HG03354 (cell line): ENCODE data around the gene SREBF1.

Experiments used
- ATAC-seq: cut with Tn5 transposase; IDR thresholded peaks from one replicate; pipeline ENCODE4 v1.9.1; 2021; ENCODE audit warnings: mild to moderate bottlenecking; ENCODE audit not compliant: unreplicated experiment, poor library complexity, severe bottlenecking

SREBF1 gene

GRCh38 chr17:17836818-17837379 is at the start of gene SREBF1:
Gene SREBF1, minus strand, starts transcription at chr17:17836986. Its CDS starts 169 bp downstream, at chr17:17836817.
- peak; percentile 33 for ATAC-seq

DNA sequence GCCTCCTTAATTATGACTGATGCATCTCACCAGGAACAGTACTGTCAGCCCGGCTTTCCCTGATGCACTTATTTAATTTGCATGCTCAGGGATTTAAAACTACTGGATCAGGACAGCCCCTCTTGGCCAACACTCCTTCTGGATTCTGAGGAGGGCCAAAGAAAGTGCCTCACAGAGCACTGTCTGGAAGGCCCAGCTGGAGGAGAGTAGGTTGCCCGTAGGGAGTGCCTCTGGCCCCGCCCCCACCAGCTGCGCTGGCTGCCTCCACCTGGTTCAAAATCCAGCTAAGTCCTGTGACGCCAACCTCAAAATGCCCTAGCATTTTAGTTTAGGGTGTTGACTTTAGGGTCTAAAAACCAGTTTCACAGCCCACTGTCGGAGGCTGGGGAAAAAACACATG is 49.4 kb upstream of the SREBF1 start:
- ATAC-seq, result no peak

DNA sequence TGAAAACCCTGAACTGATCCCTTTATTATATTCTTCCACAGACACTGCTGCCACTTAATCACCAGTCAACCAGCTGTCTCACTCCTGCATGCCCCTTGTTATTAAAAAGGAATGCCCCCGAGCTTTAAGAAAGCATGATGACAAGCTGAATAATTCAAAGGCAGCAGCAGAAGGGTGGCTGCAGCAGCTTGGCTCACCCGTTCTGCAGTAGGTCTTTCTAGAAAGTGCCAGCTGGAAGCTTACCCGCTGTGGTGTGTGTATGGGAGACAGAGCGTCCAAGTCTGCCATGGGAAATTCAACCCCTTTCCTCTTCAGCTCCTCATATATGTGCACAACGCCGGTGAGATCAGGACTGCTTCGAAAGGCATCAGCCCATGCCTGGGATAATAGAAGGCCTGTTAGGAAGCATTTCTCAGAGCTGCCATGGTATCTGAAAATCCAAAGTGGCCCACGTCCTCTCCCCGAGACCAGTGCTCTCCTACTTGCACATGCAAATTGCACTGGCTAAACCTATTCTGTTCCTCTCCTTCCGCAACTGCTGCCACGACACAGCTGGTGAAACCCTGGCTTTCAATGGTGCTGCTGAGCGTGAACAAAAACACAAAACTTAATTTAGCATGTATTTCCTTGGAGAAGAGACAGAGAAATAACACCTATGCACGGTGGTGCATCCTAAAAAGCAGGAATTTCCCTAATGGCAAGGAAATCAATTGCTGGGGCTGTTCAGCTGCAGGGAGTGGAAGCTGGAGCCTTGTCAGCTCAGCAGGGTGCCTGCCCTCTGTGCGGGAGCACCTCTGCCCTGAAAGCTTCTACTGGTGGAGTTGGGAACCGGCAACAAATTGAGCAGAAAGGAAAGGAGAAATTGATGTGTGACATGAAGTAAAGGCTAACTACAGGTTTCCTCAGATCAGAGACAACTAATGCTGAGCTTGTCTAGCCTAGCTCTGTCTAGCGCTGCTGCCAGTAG is 47.9 kb upstream of the SREBF1 start:
- no peak for ATAC-seq

DNA sequence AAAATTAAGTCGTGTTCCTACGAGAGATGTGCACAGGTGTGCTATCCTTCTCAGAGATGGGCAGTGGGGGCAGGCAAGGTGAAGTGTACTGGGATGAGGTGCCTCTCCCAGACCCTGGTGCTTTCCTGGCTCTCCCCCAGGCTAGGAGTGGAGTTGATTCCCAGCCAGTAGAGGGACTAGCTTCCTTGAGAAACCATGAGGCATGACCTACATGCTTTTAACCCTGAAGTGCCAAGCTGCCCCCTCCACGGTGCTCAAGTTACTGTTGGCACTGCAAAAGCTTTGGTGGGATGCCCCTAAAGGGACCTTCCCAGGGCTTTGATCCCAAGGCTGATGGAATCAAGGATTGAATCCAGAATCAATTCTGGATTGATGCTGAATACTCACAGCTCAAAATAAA is 47.0 kb upstream of the SREBF1 start:
- ATAC-seq, result no peak

GRCh38 chr17:17882082-17882581 is 45.3 kb upstream of the SREBF1 start:
- no peak for ATAC-seq

GRCh38 chr17:17880577-17881196 is 43.9 kb upstream of the SREBF1 start:
- no peak for ATAC-seq

DNA sequence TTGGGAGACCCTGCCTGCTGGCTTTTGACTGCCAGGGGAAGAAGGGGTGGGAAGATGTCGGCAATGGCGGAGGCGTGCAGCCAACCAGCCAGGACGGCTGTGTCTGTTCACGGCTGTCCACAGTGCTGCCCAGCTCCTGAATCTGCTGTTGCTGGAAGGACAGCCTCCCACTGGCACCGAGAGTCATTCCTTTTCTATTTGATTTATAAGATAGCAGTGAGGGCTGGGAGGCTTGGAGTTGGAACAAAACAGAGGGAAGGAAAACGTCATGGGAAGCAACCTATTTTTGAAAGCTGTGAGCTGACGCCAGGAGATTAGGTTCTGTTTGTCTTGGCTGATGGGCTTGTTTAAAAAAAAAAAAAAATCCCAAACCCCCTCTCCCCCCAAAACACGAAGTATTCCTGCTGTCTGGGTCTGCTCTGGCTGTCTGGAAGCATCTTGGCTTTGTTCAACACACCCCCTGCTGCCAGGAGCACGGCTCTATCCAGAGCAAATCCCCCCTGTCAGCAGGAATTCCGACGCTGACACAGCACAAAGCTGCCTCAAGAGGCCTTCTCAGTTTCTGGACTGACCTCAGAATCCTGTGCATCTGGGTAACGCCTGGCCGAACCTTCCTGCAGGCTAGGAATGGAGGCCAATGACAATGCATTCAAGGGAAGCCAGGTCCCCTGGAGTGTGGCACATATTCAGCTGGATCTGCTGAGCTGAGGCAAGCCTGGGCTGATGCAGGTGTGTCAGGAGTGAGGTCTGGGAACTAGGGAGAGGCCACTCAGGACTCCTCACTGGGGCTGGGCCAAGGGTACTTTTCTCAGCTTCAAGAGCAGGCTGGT is 41.0 kb upstream of the SREBF1 start:
- ATAC-seq, result no peak

DNA sequence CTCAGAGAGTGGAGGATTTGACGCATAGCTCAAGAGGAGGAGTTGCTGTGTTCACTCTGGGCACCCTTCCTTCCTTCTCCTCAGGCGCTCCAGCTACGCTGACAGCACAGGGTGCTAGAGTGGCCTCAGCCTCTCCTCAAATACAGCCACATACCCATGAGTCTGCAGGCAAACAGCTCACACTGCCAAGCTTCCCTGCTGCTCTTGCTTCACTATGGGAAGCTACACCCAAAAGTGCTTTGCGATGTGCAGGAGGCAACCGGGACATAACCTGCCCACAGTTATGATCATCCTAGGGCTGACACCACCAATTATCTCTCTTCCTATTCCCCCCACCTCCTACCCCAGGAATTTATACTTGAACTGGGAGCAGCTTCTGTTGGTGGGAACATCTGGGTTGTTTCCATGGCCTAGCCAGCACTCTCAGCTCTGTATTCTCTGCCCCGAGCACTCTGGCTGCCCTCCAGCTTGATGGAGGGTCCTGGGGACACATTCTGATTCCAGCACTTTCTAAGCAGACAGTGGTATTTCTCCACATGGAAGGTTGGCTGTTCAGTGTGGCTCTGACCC is 40.3 kb upstream of the SREBF1 start:
- no peak for ATAC-seq

GRCh38 chr17:17874478-17874877 is 37.7 kb upstream of the SREBF1 start:
- no peak for ATAC-seq

DNA sequence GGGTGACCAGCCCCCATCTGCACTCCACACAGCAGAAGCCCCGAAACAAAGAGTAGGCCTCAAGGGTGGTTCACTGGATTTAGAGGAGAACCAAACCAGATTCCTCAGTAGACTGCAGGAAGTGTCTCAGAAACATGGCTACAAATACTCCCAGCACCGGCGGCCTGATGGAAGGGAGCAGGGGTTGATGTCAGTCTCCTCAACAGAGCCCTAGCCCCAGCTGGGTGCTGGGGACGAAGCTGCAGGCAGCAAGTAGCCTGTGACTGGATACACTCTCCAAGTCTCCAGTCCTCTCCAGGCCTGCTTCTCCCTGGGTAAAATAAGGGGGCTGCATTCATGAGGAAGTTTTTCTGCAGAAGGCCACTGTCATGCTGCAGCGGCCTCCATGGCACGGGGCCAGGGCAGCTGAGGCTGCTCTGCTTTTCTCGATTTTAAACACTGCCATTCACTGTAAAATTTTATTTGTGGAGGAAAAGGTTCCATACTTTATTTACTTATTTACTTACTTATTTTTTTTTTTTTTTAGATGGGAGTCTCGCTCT is 36.7 kb upstream of the SREBF1 start:
- no peak for ATAC-seq

GRCh38 chr17:17872547-17873345 is 36.0 kb upstream of the SREBF1 start:
- ATAC-seq, result no peak

DNA sequence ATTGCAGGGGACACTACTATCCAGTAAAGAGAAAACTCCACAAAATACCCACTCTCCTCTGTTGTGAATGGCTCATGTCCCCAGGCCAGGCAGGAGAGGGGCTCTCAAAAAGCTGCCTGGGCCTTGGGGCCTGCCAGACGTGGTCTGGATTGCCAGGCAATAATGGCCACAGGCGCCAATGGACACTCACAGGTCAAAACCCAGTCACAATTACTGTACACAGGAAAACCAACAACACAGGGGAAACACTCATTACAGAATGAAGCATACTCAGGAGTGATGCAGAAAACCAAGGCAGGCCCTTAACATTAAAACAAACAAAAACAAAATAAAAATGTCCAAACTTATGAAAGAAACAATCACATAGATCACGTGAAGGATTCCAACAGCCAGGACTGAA is 35.1 kb upstream of the SREBF1 start:
- ATAC-seq, result no peak

GRCh38 chr17:17870247-17870646 is 33.5 kb upstream of the SREBF1 start:
- no peak for ATAC-seq

GRCh38 chr17:17868641-17869522 is 32.1 kb upstream of the SREBF1 start:
- ATAC-seq, result no peak

GRCh38 chr17:17866897-17867296 is 30.1 kb upstream of the SREBF1 start:
- no peak for ATAC-seq

GRCh38 chr17:17866425-17866824 is 29.6 kb upstream of the SREBF1 start:
- no peak for ATAC-seq

- no peak for ATAC-seq
These were observed 28.2 kb upstream of the SREBF1 start for GRCh38 chr17:17865035-17865434.

DNA sequence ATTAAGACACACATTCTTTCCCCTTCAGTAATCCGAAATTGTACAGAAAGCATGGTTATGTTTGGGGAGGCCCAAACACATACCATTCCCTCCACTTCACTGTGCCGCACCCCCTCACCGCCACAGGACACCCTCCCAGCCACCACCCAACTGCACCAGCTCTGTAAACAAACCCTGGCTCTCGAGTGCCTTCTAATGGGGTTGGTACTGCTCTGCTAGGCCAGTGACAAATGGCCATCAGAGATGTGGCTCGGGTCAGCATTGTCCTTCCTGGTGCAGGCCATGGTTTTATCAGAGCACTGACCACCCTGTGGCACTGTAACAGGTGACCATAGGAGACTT is 24.0 kb upstream of the SREBF1 start:
- no peak for ATAC-seq
